SU-DHL-6 (cell line): ENCODE data around the gene DCN.

Source experiments
- H2AFZ ChIP-seq: fragments of 200-600 bp; sonication (generic); 2 replicates; pipeline ENCODE4 v1.6.1; 2014; ENCODE audit warnings: low read depth, mild to moderate bottlenecking, moderate library complexity, mixed read lengths, antibody characterized with exemption, low read length; ENCODE audit not compliant: severe bottlenecking
- H3F3A ChIP-seq: fragments of 200-600 bp; shearing (Covaris generic); 2 replicates; pipeline ENCODE4 v1.6.0; 2016; ENCODE audit warnings: antibody characterized with exemption, mild to moderate bottlenecking; ENCODE audit not compliant: insufficient read depth
- H3K27ac ChIP-seq: fragments of 200-600 bp; sonication (generic); 2 replicates; pipeline ENCODE4 v1.5.1; 2016; ENCODE audit warnings: low read depth, mild to moderate bottlenecking, low read length, moderate library complexity, mixed read lengths
- H3K27me3 ChIP-seq: fragments of 200-600 bp; sonication (generic), shearing (Covaris generic); 2 replicates; pipeline ENCODE4 v1.6.0; 2014; ENCODE audit warnings: mild to moderate bottlenecking, low read length
- H3K36me3 ChIP-seq: fragments of 200-600 bp; sonication (generic); 2 replicates; pipeline ENCODE4 v1.6.1; 2014; ENCODE audit warnings: mild to moderate bottlenecking, low read length, mixed read lengths
- H3K4me2 ChIP-seq: fragments of 300-600, 200-600 bp; shearing (Covaris generic), sonication (generic); 2 replicates; pipeline ENCODE4 v1.6.0; 2014; ENCODE audit warnings: low read length, low read depth, mild to moderate bottlenecking; ENCODE audit not compliant: poor library complexity, severe bottlenecking
- H3K4me3 ChIP-seq: fragments of 200-600 bp; sonication (generic); 2 replicates; pipeline ENCODE4 v1.5.1; 2014; ENCODE audit warnings: antibody characterized with exemption, low read length, mild to moderate bottlenecking, mixed read lengths; ENCODE audit not compliant: insufficient read depth, poor library complexity, severe bottlenecking
- H3K79me2 ChIP-seq: fragments of 200-600 bp; sonication (generic); 2 replicates; pipeline ENCODE4 v1.6.1; 2014; ENCODE audit warnings: mild to moderate bottlenecking, low read length, moderate library complexity; ENCODE audit not compliant: insufficient read depth
- H3K9ac ChIP-seq: fragments of 200-600 bp; sonication (generic); 2 replicates; pipeline ENCODE4 v1.7.0; 2014; ENCODE audit warnings: mild to moderate bottlenecking, low read length
- H3K9me2 ChIP-seq: fragments of 200-600 bp; sonication (generic); replicated peaks from 2 replicates; pipeline ENCODE4 v1.6.1; 2014; ENCODE audit warnings: low read length; ENCODE audit not compliant: insufficient read depth
- H3K9me3 ChIP-seq: fragments of 200-600 bp; sonication (generic); 2 replicates; pipeline ENCODE4 v1.6.1; 2014; ENCODE audit warnings: low read length, mixed read lengths; ENCODE audit not compliant: insufficient read depth
- H4K20me1 ChIP-seq: fragments of 200-600 bp; sonication (generic); 2 replicates; pipeline ENCODE4 v1.6.1; 2014; ENCODE audit warnings: low read depth, mild to moderate bottlenecking, antibody characterized with exemption, low read length, moderate library complexity, mixed read lengths
- CTCF ChIP-seq: fragments of 200-600 bp; sonication (generic); IDR thresholded peaks from one replicate; pipeline ENCODE4 v1.5.1; 2017; ENCODE audit warnings: antibody characterized with exemption, mild to moderate bottlenecking, low read length, moderate library complexity; ENCODE audit not compliant: insufficient read depth, poor library complexity, severe bottlenecking
- EZH2phosphoT487 ChIP-seq: fragments of 200-600 bp; sonication (generic), shearing (Covaris generic); conservative IDR thresholded peaks from 2 replicates; pipeline ENCODE4 v1.6.1; 2018; ENCODE audit warnings: mild to moderate bottlenecking, antibody characterized with exemption, low read length, moderate library complexity, mixed read lengths

The DCN gene

DNA sequence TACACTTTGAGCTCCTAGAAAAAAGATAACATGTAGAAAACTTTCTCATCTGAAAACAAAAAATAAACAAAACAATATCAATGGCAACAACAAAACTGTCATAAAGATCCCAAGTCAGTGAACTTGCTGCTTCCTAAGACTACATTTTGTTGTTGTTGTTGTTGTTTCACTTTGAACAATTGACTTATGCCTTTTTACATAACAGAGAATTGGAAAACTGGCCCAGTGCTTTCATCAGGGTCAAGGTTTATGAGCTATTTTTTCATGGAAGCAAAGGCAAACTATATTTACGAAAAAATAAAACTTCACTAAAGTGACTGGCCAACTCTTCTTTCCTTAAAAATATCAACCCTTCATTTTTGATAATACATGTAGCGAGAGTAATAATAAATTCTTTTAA is 6.3 kb downstream of the DCN start:
- Histone ChIP-seq H3K9ac (no peak overlapping the region), H3K4me2 (no peak overlapping the region), H3F3A (no peaks in the 10 kb centered on the region), H2AFZ (no peak overlapping the region), H3K79me2 (no peaks in the 10 kb centered on the region), H3K36me3 (no peaks in the 10 kb centered on the region), H3K27ac (no peak overlapping the region), H3K9me2 (no peaks in the 10 kb centered on the region), H4K20me1 (no peaks in the 10 kb centered on the region), H3K27me3 (no peaks in the 10 kb centered on the region), H3K9me3 (no peaks in the 10 kb centered on the region), H3K4me3 (no peak overlapping the region)
- TF ChIP-seq CTCF (no peak), EZH2phosphoT487 (no peak)

GRCh38 chr12:91173124-91173523 is 9.5 kb downstream of the DCN start:
- Histone ChIP-seq H4K20me1 (no peaks in the 10 kb centered on the region), H3K27me3 (no peaks in the 10 kb centered on the region), H3K79me2 (no peaks in the 10 kb centered on the region), H3K9me3 (no peaks in the 10 kb centered on the region), H3F3A (no peaks in the 10 kb centered on the region), H3K4me2 (no peak overlapping the region), H3K9me2 (no peaks in the 10 kb centered on the region), H3K36me3 (no peaks in the 10 kb centered on the region), H2AFZ (no peak overlapping the region), H3K4me3 (no peak overlapping the region), H3K9ac (no peak overlapping the region), H3K27ac (no peak overlapping the region)
- no peak for TF ChIP-seq EZH2phosphoT487
- TF ChIP-seq CTCF = no peak

DNA sequence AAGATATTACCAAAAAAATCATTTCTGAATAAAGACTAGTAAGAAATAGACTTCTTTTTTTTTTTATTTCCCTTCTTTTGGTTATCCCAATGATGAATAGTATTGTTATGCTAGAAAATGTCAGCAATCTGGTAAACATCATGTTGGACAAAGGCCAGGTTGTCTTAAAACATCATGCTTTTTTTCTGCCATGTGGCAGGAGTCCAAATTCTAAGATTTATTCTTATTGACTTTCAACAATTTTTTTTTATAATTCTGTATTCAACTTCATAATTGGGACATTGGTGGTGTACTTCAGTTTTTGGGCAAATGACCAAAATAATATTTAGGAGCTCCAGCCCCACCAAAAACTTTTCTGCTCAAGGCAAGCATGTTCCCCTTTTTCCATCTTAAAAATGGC is 10.5 kb downstream of the DCN start:
- H3K27me3 ChIP-seq = no peaks in the 10 kb centered on the region
- no peak overlapping the region for H3K9ac ChIP-seq
- H3K79me2 ChIP-seq = no peaks in the 10 kb centered on the region
- H3K9me3 ChIP-seq = no peaks in the 10 kb centered on the region
- no peak for TF ChIP-seq CTCF
- no peak for TF ChIP-seq EZH2phosphoT487
- no peak overlapping the region for H3K27ac ChIP-seq
- no peak overlapping the region for H2AFZ ChIP-seq
- no peak overlapping the region for H3K4me3 ChIP-seq
- H3K36me3 ChIP-seq = no peaks in the 10 kb centered on the region
- H3K4me2 ChIP-seq = no peak overlapping the region
- no peaks in the 10 kb centered on the region for H3K9me2 ChIP-seq
- H4K20me1 ChIP-seq = no peaks in the 10 kb centered on the region
- H3F3A ChIP-seq = no peaks in the 10 kb centered on the region

DNA sequence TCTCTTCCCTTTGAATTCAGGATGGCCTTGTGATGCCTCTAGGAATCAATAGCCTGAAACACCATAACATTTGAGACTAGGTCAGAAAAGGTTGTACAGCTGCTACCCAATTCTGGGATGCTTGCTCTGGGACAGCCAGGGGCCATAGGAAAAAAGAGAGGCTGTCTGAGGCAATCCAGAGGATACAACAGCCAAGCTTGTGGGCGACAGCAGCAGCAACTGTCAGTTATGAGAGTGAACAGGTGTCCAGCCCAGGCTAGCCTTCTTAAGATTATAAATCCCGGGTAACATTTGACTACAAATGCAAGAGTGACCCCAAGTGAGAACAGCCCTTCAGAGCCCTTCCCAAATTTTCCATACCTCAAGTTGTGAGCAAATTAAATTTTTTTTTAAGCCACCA is 11.1 kb downstream of the DCN start:
- Histone ChIP-seq H3K9ac (no peak overlapping the region), H3F3A (no peaks in the 10 kb centered on the region), H4K20me1 (no peaks in the 10 kb centered on the region), H3K27ac (no peak overlapping the region), H3K4me2 (no peak overlapping the region), H3K27me3 (no peaks in the 10 kb centered on the region), H3K4me3 (no peak overlapping the region), H3K9me3 (no peaks in the 10 kb centered on the region), H3K79me2 (no peaks in the 10 kb centered on the region), H3K9me2 (no peaks in the 10 kb centered on the region), H2AFZ (no peak overlapping the region), H3K36me3 (no peaks in the 10 kb centered on the region)
- no peak for TF ChIP-seq EZH2phosphoT487
- TF ChIP-seq CTCF = no peak
